ENCODE results near the gene NCR2. TPM values are rescaled to one million over a fixed set of nuclear protein-coding genes. Genes with fewer than 3 reads are reported as not detected.

The NCR2 gene
- polyA plus RNA-seq, 1 of the 3 experiments (the other 2 are of a cell fraction) = not detected

GRCh38 chr6:41345901-41346300, 10.5 kb downstream of the NCR2 start:
- peaks cover 39% of the 10 kb centered on the region for H3K27me3 ChIP-seq (ENCODE audit: insufficient read depth)
- ChIA-PET CTCF (interaction anchor here (2.3 kb wide), 1 partner anchor 26 kb away, joined by 9 read pairs; no protein-coding TSS in a partner anchor), POLR2A (no interaction called here)
- no peak for TF ChIP-seq RAD21 (IDR thresholded peaks at IDR 0.05; ENCODE audit: low read length)
- TF ChIP-seq ZBTB33 (IDR thresholded peaks at IDR 0.05; ENCODE audit: borderline replicate concordance, low read depth) = no peak
- TF ChIP-seq CTCF (IDR thresholded peaks at IDR 0.05) = no peak
- no peak for TF ChIP-seq MAX (IDR thresholded peaks at IDR 0.05; ENCODE audit: low read depth)
- no peak for TF ChIP-seq ELF1 (IDR thresholded peaks at IDR 0.05)
- TF ChIP-seq USF2 (IDR thresholded peaks at IDR 0.05; ENCODE audit: borderline replicate concordance, low read depth, low read length) = no peak
- no peak for TF ChIP-seq TEAD4 (IDR thresholded peaks at IDR 0.05; ENCODE audit: borderline replicate concordance, insufficient read depth)
- no peak for TF ChIP-seq FOSL2 (IDR thresholded peaks at IDR 0.05; ENCODE audit: borderline replicate concordance, low read depth)
- TF ChIP-seq MEF2A (IDR thresholded peaks at IDR 0.05; ENCODE audit: borderline replicate concordance, low read depth) = no peak
- TF ChIP-seq USF1 (IDR thresholded peaks at IDR 0.05; ENCODE audit: borderline replicate concordance, low read depth) = no peak
- TF ChIP-seq REST (IDR thresholded peaks at IDR 0.05; ENCODE audit: low read depth, low read length) = no peak
- TF ChIP-seq YY1 (IDR thresholded peaks at IDR 0.05; ENCODE audit: low read depth) = no peak
- no peak for TF ChIP-seq TCF12 (IDR thresholded peaks at IDR 0.05)
- TF ChIP-seq NFIC (IDR thresholded peaks at IDR 0.05; ENCODE audit: borderline replicate concordance) = no peak
- no peak for TF ChIP-seq FOXJ3 (CRISPR knock-in tag; IDR thresholded peaks at IDR 0.05)
- H3K79me2 ChIP-seq (ENCODE audit: insufficient read depth) = no peaks in the 10 kb centered on the region
- H3K36me3 ChIP-seq (replicated peaks in 1 of 2; ENCODE audit: control insufficient read depth in 1 of 2, insufficient read depth in 2 of 2, low read length in 1 of 2) = no peaks in the 10 kb centered on the region
- no peaks in the 10 kb centered on the region for H3K4me1 ChIP-seq (ENCODE audit: control insufficient read depth in 1 of 2, insufficient read depth in 2 of 2, low read depth in 1 of 2, low read length in 1 of 2)
- H3K9ac ChIP-seq = no peak overlapping the region
- H3K9me2 ChIP-seq = no peaks in the 10 kb centered on the region
- no peaks in the 10 kb centered on the region for H4K20me1 ChIP-seq (ENCODE audit: insufficient read depth)
- H3K27ac ChIP-seq (ENCODE audit: low read depth in 2 of 2, low read length in 1 of 2) = no peak overlapping the region
- H3K4me2 ChIP-seq = no peak overlapping the region
- 29% methylated on average over 8 of the region's 8 CpGs for WGBS (ENCODE audit: low lambda C conversion rate)
- no peaks in the 10 kb centered on the region for H3K9me3 ChIP-seq
- no peak for DNase-seq
- no peaks in the 10 kb centered on the region for H3F3A ChIP-seq (replicated peaks; ENCODE audit: insufficient read depth)
- no peak overlapping the region for H3K4me3 ChIP-seq (ENCODE audit: low read depth in 2 of 2, low read length in 1 of 2)
- H2AFZ ChIP-seq (ENCODE audit: low read depth) = no peak overlapping the region

Measured in SK-N-SH (cell line).